ENCODE data around the gene GBP5.
"Not testable (repeated sequence)": the region's sequence is repeated elsewhere in the genome, so short reads cannot be mapped to it uniquely, and the experiment has no call there.

GBP5 gene

GRCh38 chr1:89298461-89298860 lies 25.8 kb upstream of the GBP5 start:
- FAIRE-seq (peak; percentile 63), DNase-seq (ENCODE audit: insufficient read length) (no peak)
- TF ChIP-seq TAF1 (IDR thresholded peaks at IDR 0.05; ENCODE audit: borderline replicate concordance, low read depth, low read length) = no peak
- TF ChIP-seq POLR2AphosphoS5 (IDR thresholded peaks at IDR 0.05; ENCODE audit: low read depth, low read length) = no peak
- TF ChIP-seq POLR2A (IDR thresholded peaks at IDR 0.05; ENCODE audit: low read depth, low read length) = no peak

GRCh38 chr1:89295187-89295586 lies 22.5 kb upstream of the GBP5 start:
- FAIRE-seq (no peak), DNase-seq (ENCODE audit: insufficient read length) (no peak)
- no peak for TF ChIP-seq POLR2A (IDR thresholded peaks at IDR 0.05; ENCODE audit: low read depth, low read length)
- TF ChIP-seq POLR2AphosphoS5 (IDR thresholded peaks at IDR 0.05; ENCODE audit: low read depth, low read length) = no peak
- no peak for TF ChIP-seq TAF1 (IDR thresholded peaks at IDR 0.05; ENCODE audit: borderline replicate concordance, low read depth, low read length)

- TF ChIP-seq POLR2AphosphoS5 (IDR thresholded peaks at IDR 0.05; ENCODE audit: low read depth, low read length) (no peak), TAF1 (IDR thresholded peaks at IDR 0.05; ENCODE audit: borderline replicate concordance, low read depth, low read length) (no peak), POLR2A (IDR thresholded peaks at IDR 0.05; ENCODE audit: low read depth, low read length) (no peak)
- FAIRE-seq (no peak), DNase-seq (ENCODE audit: insufficient read length) (no peak)
Observed at GRCh38 chr1:89291276-89291675, 18.6 kb upstream of the GBP5 start.

GRCh38 chr1:89288051-89288340 lies 15.3 kb upstream of the GBP5 start:
- peak; percentile 17 for FAIRE-seq
- no peak for DNase-seq (ENCODE audit: insufficient read length)

GRCh38 chr1:89287181-89288050 lies 14.8 kb upstream of the GBP5 start:
- DNase-seq (ENCODE audit: insufficient read length) (no peak), FAIRE-seq (peak; percentile 85)
- TF ChIP-seq TAF1 (IDR thresholded peaks at IDR 0.05; ENCODE audit: borderline replicate concordance, low read depth, low read length) (no peak), POLR2AphosphoS5 (IDR thresholded peaks at IDR 0.05; ENCODE audit: low read depth, low read length) (no peak), POLR2A (IDR thresholded peaks at IDR 0.05; ENCODE audit: low read depth, low read length) (no peak)

More at GRCh38 chr1:89288051-89288340, 15.3 kb upstream of the GBP5 start:
- TF ChIP-seq TAF1 (IDR thresholded peaks at IDR 0.05; ENCODE audit: borderline replicate concordance, low read depth, low read length) = no peak
- TF ChIP-seq POLR2A (IDR thresholded peaks at IDR 0.05; ENCODE audit: low read depth, low read length) = no peak

- peak; percentile 42 for FAIRE-seq
- no peak for DNase-seq (ENCODE audit: insufficient read length)
- TF ChIP-seq POLR2AphosphoS5 (IDR thresholded peaks at IDR 0.05; ENCODE audit: low read depth, low read length) (no peak), TAF1 (IDR thresholded peaks at IDR 0.05; ENCODE audit: borderline replicate concordance, low read depth, low read length) (no peak), POLR2A (IDR thresholded peaks at IDR 0.05; ENCODE audit: low read depth, low read length) (no peak)
Observed at GRCh38 chr1:89286549-89287180, 14.0 kb upstream of the GBP5 start.

GRCh38 chr1:89285745-89286380 lies 13.2 kb upstream of the GBP5 start:
- FAIRE-seq = no peak

GRCh38 chr1:89284078-89284763 lies 11.6 kb upstream of the GBP5 start:
- not testable (repeated sequence) for DNase-seq (ENCODE audit: insufficient read length); FAIRE-seq

More at GRCh38 chr1:89285745-89286380, 13.2 kb upstream of the GBP5 start:
- no peak for DNase-seq (ENCODE audit: insufficient read length)
- TF ChIP-seq POLR2A (IDR thresholded peaks at IDR 0.05; ENCODE audit: low read depth, low read length) (no peak), POLR2AphosphoS5 (IDR thresholded peaks at IDR 0.05; ENCODE audit: low read depth, low read length) (no peak), TAF1 (IDR thresholded peaks at IDR 0.05; ENCODE audit: borderline replicate concordance, low read depth, low read length) (no peak)

GRCh38 chr1:89280766-89281165 lies 8.1 kb upstream of the GBP5 start:
- TF ChIP-seq TAF1 (IDR thresholded peaks at IDR 0.05; ENCODE audit: borderline replicate concordance, low read depth, low read length) = no peak
- no peak for TF ChIP-seq POLR2A (IDR thresholded peaks at IDR 0.05; ENCODE audit: low read depth, low read length)
- TF ChIP-seq POLR2AphosphoS5 (IDR thresholded peaks at IDR 0.05; ENCODE audit: low read depth, low read length) = no peak
- FAIRE-seq (no peak), DNase-seq (ENCODE audit: insufficient read length) (no peak)

- FAIRE-seq = no peak
- TF ChIP-seq POLR2AphosphoS5 (IDR thresholded peaks at IDR 0.05; ENCODE audit: low read depth, low read length) = no peak
Observed at GRCh38 chr1:89279011-89279466, 6.4 kb upstream of the GBP5 start.

GRCh38 chr1:89277725-89278124 lies 5.1 kb upstream of the GBP5 start:
- DNase-seq (ENCODE audit: insufficient read length) = no peak
- no peak for FAIRE-seq
- TF ChIP-seq TAF1 (IDR thresholded peaks at IDR 0.05; ENCODE audit: borderline replicate concordance, low read depth, low read length) = no peak
- no peak for TF ChIP-seq POLR2AphosphoS5 (IDR thresholded peaks at IDR 0.05; ENCODE audit: low read depth, low read length)
- TF ChIP-seq POLR2A (IDR thresholded peaks at IDR 0.05; ENCODE audit: low read depth, low read length) = no peak

More at GRCh38 chr1:89279011-89279466, 6.4 kb upstream of the GBP5 start:
- no peak for DNase-seq (ENCODE audit: insufficient read length)
